ENCODE measurements around the gene KAT2B.

KAT2B gene

GRCh38 chr3:20125289-20125688, 85.0 kb downstream of the KAT2B start:
- no peak overlapping the region for H3K27ac ChIP-seq
- DNase-seq (ENCODE audit: low spot score) = no peak
- H3K4me3 ChIP-seq = no peak overlapping the region
- TF ChIP-seq CTCF (IDR thresholded peaks at IDR 0.05) = no peak

GRCh38 chr3:20125897-20126296, 85.7 kb downstream of the KAT2B start:
- TF ChIP-seq CTCF (IDR thresholded peaks at IDR 0.05) = no peak
- Histone ChIP-seq H3K27ac (no peak overlapping the region), H3K4me3 (no peak overlapping the region)
- no peak for DNase-seq (ENCODE audit: low spot score)

- no peak overlapping the region for H3K27ac ChIP-seq
- TF ChIP-seq CTCF (IDR thresholded peaks at IDR 0.05) = no peak
- DNase-seq (ENCODE audit: low spot score) = no peak
- no peak overlapping the region for H3K4me3 ChIP-seq
Observed at GRCh38 chr3:20128358-20128757, 88.1 kb downstream of the KAT2B start.

- no peak for TF ChIP-seq CTCF (IDR thresholded peaks at IDR 0.05)
- DNase-seq (ENCODE audit: low spot score) = no peak
- Histone ChIP-seq H3K27ac (no peak overlapping the region), H3K4me3 (no peak overlapping the region)
Observed at GRCh38 chr3:20130106-20130505, 89.9 kb downstream of the KAT2B start.

GRCh38 chr3:20136231-20136630, 96.0 kb downstream of the KAT2B start:
- no peak for TF ChIP-seq CTCF (IDR thresholded peaks at IDR 0.05)
- DNase-seq (ENCODE audit: low spot score) = no peak
- Histone ChIP-seq H3K4me3 (no peak overlapping the region), H3K27ac (no peak overlapping the region)

GRCh38 chr3:20137647-20138046, 97.4 kb downstream of the KAT2B start:
- no peak overlapping the region for H3K27ac ChIP-seq
- DNase-seq (ENCODE audit: low spot score) = no peak
- H3K4me3 ChIP-seq = no peak overlapping the region
- no peak for TF ChIP-seq CTCF (IDR thresholded peaks at IDR 0.05)

GRCh38 chr3:20140881-20141280, 100.6 kb downstream of the KAT2B start:
- Histone ChIP-seq H3K27ac (no peak overlapping the region), H3K4me3 (no peak overlapping the region)
- no peak for DNase-seq (ENCODE audit: low spot score)
- TF ChIP-seq CTCF (IDR thresholded peaks at IDR 0.05) = no peak
